ENCODE measurements around the gene SAMD7.

The SAMD7 gene

GRCh38 chr3:169966428-169966950, 55.1 kb downstream of the SAMD7 start, which contains the start of gene SEC62:
Gene SEC62 (plus strand): TSS chr3:169966807. CDS start chr3:169966823, 16 bp downstream.
- peak; percentile 90 to 91 for DNase-seq (ENCODE audit: low read depth in 2 of 2)

GRCh38 chr3:169966951-169967915, 55.9 kb downstream of the SAMD7 start:
- DNase-seq (ENCODE audit: low read depth in 2 of 2), result peak; percentile 8 to 17

- no peak for DNase-seq (ENCODE audit: low read depth in 2 of 2)
Measured at GRCh38 chr3:169968224-169968885, 57.0 kb downstream of the SAMD7 start.

DNA sequence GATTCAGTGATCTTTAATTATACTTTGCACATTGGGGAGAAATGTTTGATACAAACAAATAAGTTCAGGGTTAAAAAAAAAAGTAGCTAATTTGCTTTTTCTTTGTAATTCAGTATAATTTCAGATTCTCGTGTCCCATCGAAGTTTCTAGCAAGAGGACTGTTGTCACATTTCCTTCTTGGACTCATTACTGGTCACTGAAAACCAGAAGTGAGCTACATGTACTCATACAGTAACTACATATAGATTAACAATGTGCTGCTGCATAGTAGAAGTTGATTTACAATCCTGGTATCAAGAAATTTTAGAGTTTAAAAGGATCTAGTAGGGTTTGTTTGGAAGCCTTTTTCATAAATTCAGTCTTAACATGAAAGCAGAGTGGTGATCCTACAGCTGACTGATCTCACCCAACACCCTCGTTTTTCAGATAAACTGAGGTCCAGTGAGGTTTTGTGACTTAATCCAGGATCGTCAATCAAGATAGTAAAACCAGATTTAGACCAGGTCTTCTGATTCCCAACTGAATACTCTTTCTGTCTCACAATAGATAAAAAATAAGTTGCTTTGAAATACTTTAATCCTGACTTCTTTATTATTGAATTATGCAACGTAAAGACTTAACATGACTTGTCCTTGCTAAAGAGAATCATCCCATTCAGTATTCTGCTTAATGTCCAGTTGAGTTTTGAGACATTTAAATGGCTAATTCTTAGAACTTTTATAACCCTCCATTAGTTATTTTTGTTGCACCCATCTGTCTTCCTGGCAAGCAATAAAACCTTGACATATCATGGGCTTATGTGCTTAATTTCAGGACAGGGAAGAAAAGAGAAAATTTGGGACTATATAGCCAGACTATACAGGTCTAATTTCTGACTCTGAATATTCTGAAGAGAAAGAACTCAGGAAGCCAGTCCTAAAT, 58.1 kb downstream of the SAMD7 start:
- DNase-seq (ENCODE audit: low read depth in 2 of 2), result no peak

DNA sequence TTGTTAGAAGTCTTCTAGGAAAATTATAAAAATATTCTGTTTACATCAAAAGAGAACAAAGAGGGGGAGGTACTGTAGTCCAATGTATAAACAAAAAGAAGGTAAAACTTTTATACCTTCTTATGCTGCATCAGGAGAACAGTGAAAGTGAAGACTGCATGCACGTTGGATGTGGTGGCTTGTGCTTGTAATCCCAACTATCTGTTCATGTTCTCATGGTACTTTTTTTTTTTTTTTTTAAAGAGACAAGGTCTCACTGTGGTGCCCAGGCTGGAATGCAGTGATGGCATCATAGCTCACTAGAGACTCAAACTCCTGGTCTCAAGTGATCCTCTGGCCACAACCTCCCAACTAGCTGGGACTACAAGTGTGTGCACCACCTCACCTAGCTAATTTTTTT, 59.5 kb downstream of the SAMD7 start:
- DNase-seq (ENCODE audit: low read depth in 2 of 2), result no peak

DNA sequence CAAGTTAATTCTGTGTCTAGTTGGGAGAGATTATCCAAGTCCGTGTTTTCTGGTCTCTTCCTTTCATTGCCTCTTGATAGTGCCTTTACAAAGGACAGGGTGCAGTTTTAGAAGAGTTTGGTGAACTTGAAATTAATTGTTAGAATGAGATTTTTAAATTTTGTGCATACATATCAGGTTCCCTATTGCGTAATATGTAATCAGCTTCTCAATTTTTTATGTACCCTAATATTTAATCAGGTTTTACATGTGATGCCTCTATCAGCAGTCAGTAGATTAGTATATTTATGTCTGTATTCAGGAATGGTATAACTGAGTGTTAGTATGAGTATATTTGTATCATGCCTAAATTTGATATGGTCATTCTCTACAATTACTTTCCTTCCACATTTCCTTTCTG, 60.1 kb downstream of the SAMD7 start:
- DNase-seq (ENCODE audit: low read depth in 2 of 2), result no peak

GRCh38 chr3:169980055-169980454, 68.7 kb downstream of the SAMD7 start:
- DNase-seq (ENCODE audit: low read depth in 2 of 2), result no peak

GRCh38 chr3:169984292-169984691, 72.9 kb downstream of the SAMD7 start:
- DNase-seq (ENCODE audit: low read depth in 2 of 2), result no peak

Measured in stimulated activated CD8-positive, alpha-beta memory T cell treated with anti-CD3 and anti-CD28 coated beads, Interleukin-7, amount 100 ng/mL, for 4 hours (primary cell).